HG03354 (cell line): ENCODE data around the gene NEDD1.

Experiments used
- ATAC-seq: cut with Tn5 transposase; IDR thresholded peaks from one replicate; pipeline ENCODE4 v1.9.1; 2021; ENCODE audit warnings: mild to moderate bottlenecking; ENCODE audit not compliant: unreplicated experiment, poor library complexity, severe bottlenecking

The NEDD1 gene

DNA sequence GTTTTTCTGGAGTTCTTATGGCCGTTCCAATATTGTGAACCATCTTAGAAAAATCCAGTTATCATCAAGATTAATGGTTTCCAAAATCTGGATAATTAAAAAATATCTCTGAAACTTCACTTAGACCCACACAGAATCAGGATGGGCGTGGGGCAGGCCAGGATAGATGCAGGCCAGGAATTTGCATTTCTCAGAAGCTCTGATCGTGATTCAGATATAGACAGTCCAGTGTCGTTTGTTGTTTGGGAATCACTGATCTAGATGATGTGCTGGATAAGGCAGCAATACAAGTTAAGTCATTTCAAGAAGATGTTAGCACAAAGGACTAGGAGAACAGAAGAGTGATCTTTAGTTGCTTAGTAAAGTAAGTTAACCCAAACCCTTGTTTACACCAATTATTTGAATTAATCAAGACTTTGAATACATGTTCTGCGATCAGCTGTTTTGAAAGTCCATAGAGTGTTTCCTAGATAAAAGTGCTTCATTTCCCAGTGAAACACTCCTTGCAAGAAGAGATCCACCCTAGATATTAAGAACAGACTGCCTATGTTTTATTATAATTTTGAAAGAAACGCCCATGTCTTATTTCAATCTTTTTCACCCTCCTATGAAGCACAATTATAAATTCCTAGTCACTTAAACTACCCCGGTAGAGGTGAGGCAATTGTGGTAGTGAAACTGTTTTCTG is 90.9 kb downstream of the NEDD1 start:
- no peak for ATAC-seq

DNA sequence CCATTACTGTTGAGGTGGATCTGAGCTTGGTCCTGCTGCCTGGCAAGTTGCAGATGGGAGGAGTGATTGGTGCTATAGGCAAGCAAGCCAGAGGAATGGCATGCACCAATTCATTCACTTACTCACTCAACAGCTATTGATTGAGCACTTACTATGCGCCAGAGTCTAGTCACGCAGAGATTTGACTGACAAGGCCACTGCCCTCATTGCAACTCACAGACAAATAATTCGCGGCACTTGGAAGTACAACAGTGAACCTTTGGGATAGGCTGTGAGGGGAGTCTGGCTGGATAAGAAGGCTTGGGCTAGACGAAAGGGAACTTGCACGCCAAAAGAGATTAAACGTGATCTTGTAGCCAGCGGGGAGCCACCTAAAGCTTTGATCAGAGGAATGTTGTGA is 96.2 kb downstream of the NEDD1 start:
- ATAC-seq = no peak
